Peyer's patch (tissue), 4 donors: ENCODE data around the gene ZNF879. TPM values are rescaled to one million over a fixed set of nuclear protein-coding genes. Genes with fewer than 3 reads are reported as not detected.
A peak's percentile ranks its signal among the peaks of the same experiment; 100 is the strongest.

Experiments used
- DNase-seq, 3 donors: peaks; one replicate each; pipeline ENCODE4 v3.0.0-alpha.2; 2017 to 2019
- H3K27ac ChIP-seq, 4 donors: fragments of 200-600 bp; sonication (generic); one replicate each; pipeline ENCODE4 v1.5.1; 2016 to 2019
- H3K27me3 ChIP-seq, 2 donors: fragments of 200-600 bp; sonication (generic); one replicate each; pipeline ENCODE4 v1.5.1; 2019
- H3K36me3 ChIP-seq, 3 donors: fragments of 200-600 bp; sonication (generic); one replicate each; pipeline ENCODE4 v1.5.1; 2016 to 2019
- H3K4me1 ChIP-seq, 4 donors: fragments of 200-600 bp; sonication (generic); one replicate each; pipeline ENCODE4 v1.5.1; 2016 to 2019
- H3K4me3 ChIP-seq, 4 donors: fragments of 200-600 bp; sonication (generic); 1 replicate in 3 of 4; 2 replicates in 1 of 4; pipeline ENCODE4 v1.5.1; 2016 to 2019; ENCODE audit warnings: mild to moderate bottlenecking in 1 of 4
- H3K9me3 ChIP-seq, 4 donors: fragments of 200-600 bp; sonication (generic); one replicate each; pipeline ENCODE4 v1.5.1; 2016 to 2019; ENCODE audit warnings: mild to moderate bottlenecking in 1 of 4
- CTCF ChIP-seq, 6 experiments: fragments of 450-650 bp in 4 of 6; fragments of 200-600 bp in 2 of 6; sonication (generic) in 1 of 6; IDR thresholded peaks; one replicate each; pipeline ENCODE4 v1.5.1; 2017 to 2019; ENCODE audit warnings: antibody characterized with exemption in 6 of 6, mild to moderate bottlenecking in 3 of 6, moderate library complexity in 1 of 6
- POLR2A ChIP-seq, 2 donors: fragments of 450-650 bp; IDR thresholded peaks; one replicate each; pipeline ENCODE4 v1.5.1; 2017; ENCODE audit warnings: antibody characterized with exemption in 2 of 2, mild to moderate bottlenecking in 2 of 2, moderate library complexity in 2 of 2
- total RNA-seq, 4 donors: library from RNA; depleted of rRNA; stranded (reverse); fragments of >200 nt; gene quantifications; one replicate each; pipeline ENCODE4 v1.1.0, GENCODE V29; 2016

ZNF879 gene
- total RNA-seq, 4 donors from 2014 or later, result 3.2 to 28.1 (median 6.2) TPM

GRCh38 chr5:179055436-179055835 lies 31.8 kb downstream of the ZNF879 start:
- H3K4me3 ChIP-seq, result no peak overlapping the region
- no peaks in the 10 kb centered on the region for H3K27me3 ChIP-seq
- DNase-seq, result no peak
- H3K27ac ChIP-seq, result no peak overlapping the region
- H3K4me1 ChIP-seq, result no peaks in the 10 kb centered on the region
- H3K9me3 ChIP-seq, result no peaks in the 10 kb centered on the region
- TF ChIP-seq POLR2A (IDR thresholded peaks at IDR 0.05) (no peak), CTCF (IDR thresholded peaks at IDR 0.05) (no peak)
- no peaks in the 10 kb centered on the region for H3K36me3 ChIP-seq

GRCh38 chr5:179055841-179056240 lies 32.2 kb downstream of the ZNF879 start:
- no peak overlapping the region for H3K27ac ChIP-seq
- peaks cover 0 to 2% (median 0%) of the 10 kb centered on the region in 4 donors for H3K4me1 ChIP-seq
- no peak for DNase-seq
- TF ChIP-seq CTCF (IDR thresholded peaks at IDR 0.05) (no peak), POLR2A (IDR thresholded peaks at IDR 0.05) (no peak)
- H3K9me3 ChIP-seq, result no peaks in the 10 kb centered on the region
- H3K4me3 ChIP-seq, result no peak overlapping the region
- H3K27me3 ChIP-seq, result no peaks in the 10 kb centered on the region
- no peaks in the 10 kb centered on the region for H3K36me3 ChIP-seq

GRCh38 chr5:179060116-179061008 lies 36.8 kb downstream of the ZNF879 start, which contains the start of gene ZNF354C:
Gene ZNF354C, plus strand, starts transcription at chr5:179060373. Its CDS starts 1,696 bp downstream, at chr5:179062069.
- H3K9me3 ChIP-seq, result peaks cover 0 to 4% (median 0%) of the 10 kb centered on the region in 4 donors
- H3K27ac ChIP-seq, result peak within 1 kb of the TSS; percentile 24 to 75 (median 51)
- no peaks in the 10 kb centered on the region for H3K27me3 ChIP-seq
- peak within 1 kb of the TSS; percentile 57 to 70 (median 68) for H3K4me3 ChIP-seq
- H3K36me3 ChIP-seq, result peaks cover 0 to 5% (median 0%) of the 10 kb centered on the region in 3 donors
- H3K4me1 ChIP-seq, result peaks cover 0 to 9% (median 0%) of the 10 kb centered on the region in 4 donors
- TF ChIP-seq POLR2A (IDR thresholded peaks at IDR 0.05) (peak in 1 of 2 donors; percentile 17), CTCF (IDR thresholded peaks at IDR 0.05) (peak in 1 of 6 experiments; percentile 10)
- peak; percentile 80 to 93 (median 84) for DNase-seq

GRCh38 chr5:179061025-179061424 lies 37.4 kb downstream of the ZNF879 start:
- peaks cover 0 to 11% (median 0%) of the 10 kb centered on the region in 4 donors for H3K9me3 ChIP-seq
- peak overlapping the region; percentile 57 to 70 (median 68) for H3K4me3 ChIP-seq
- DNase-seq, result no peak
- no peaks in the 10 kb centered on the region for H3K27me3 ChIP-seq
- peaks cover 0 to 9% (median 0%) of the 10 kb centered on the region in 4 donors for H3K4me1 ChIP-seq
- no peak overlapping the region for H3K27ac ChIP-seq
- TF ChIP-seq POLR2A (IDR thresholded peaks at IDR 0.05) (no peak), CTCF (IDR thresholded peaks at IDR 0.05) (no peak)
- peaks cover 0 to 11% (median 0%) of the 10 kb centered on the region in 3 donors for H3K36me3 ChIP-seq

GRCh38 chr5:179065703-179066102 lies 42.1 kb downstream of the ZNF879 start:
- Histone ChIP-seq H3K4me3 (no peak overlapping the region), H3K27me3 (no peaks in the 10 kb centered on the region), H3K4me1 (peaks cover 0 to 8% (median 0%) of the 10 kb centered on the region in 4 donors), H3K9me3 (peaks cover 0 to 47% (median 7%) of the 10 kb centered on the region in 4 donors), H3K27ac (no peak overlapping the region), H3K36me3 (peaks cover 0 to 25% (median 0%) of the 10 kb centered on the region in 3 donors)
- no peak for TF ChIP-seq POLR2A (IDR thresholded peaks at IDR 0.05)
- TF ChIP-seq CTCF (IDR thresholded peaks at IDR 0.05), result no peak
- no peak for DNase-seq
